GM19025 (cell line): ENCODE results near the gene ALX3.
"Not testable (repeated sequence)": the region's sequence is repeated elsewhere in the genome, so short reads cannot be mapped to it uniquely, and the experiment has no call there.

Experiments
- ATAC-seq: cut with Tn5 transposase; IDR thresholded peaks from one replicate; pipeline ENCODE4 v1.9.1; 2021; ENCODE audit warnings: mild to moderate bottlenecking, low read depth, moderate library complexity; ENCODE audit not compliant: unreplicated experiment

Gene ALX3

GRCh38 chr1:110089561-110090275 is 19.2 kb upstream of the ALX3 start:
- no peak for ATAC-seq

- ATAC-seq = no peak
These were observed 18.4 kb upstream of the ALX3 start for GRCh38 chr1:110088739-110089316.

- peak; percentile 58 for ATAC-seq
These were observed 17.6 kb upstream of the ALX3 start for GRCh38 chr1:110087812-110088738.

- no peak for ATAC-seq
These were observed 16.5 kb upstream of the ALX3 start for GRCh38 chr1:110086961-110087360.

- no peak for ATAC-seq
These were observed 15.2 kb upstream of the ALX3 start for GRCh38 chr1:110085671-110086070.

- ATAC-seq = no peak
These were observed 14.0 kb upstream of the ALX3 start for GRCh38 chr1:110084227-110085078.

GRCh38 chr1:110083866-110084226 is 13.4 kb upstream of the ALX3 start:
- ATAC-seq = no peak

- no peak for ATAC-seq
These were observed 12.8 kb upstream of the ALX3 start for GRCh38 chr1:110083061-110083865.

- no peak for ATAC-seq
These were observed 12.0 kb upstream of the ALX3 start for GRCh38 chr1:110082477-110082876.

GRCh38 chr1:110081061-110081460 is 10.6 kb upstream of the ALX3 start:
- ATAC-seq = no peak

- not testable (repeated sequence) for ATAC-seq
These were observed 9.5 kb upstream of the ALX3 start for GRCh38 chr1:110079995-110080394.

GRCh38 chr1:110076789-110077500 is 6.5 kb upstream of the ALX3 start:
- ATAC-seq = no peak

GRCh38 chr1:110074166-110074565 is 3.7 kb upstream of the ALX3 start:
- ATAC-seq = no peak

GRCh38 chr1:110070282-110070669 is 196 bp downstream of the ALX3 start:
- no peak for ATAC-seq

- no peak for ATAC-seq
These were observed 829 bp downstream of the ALX3 start for GRCh38 chr1:110069404-110070281.

- no peak for ATAC-seq
These were observed 1.6 kb downstream of the ALX3 start for GRCh38 chr1:110068646-110069403.

GRCh38 chr1:110067893-110068645 is 2.4 kb downstream of the ALX3 start:
- no peak for ATAC-seq
